PFSK-1 (cell line): Measurements from ENCODE around the gene ENTPD1.

Source experiments
- FOXP2 ChIP-seq: optimal IDR thresholded peaks from 2 replicates; pipeline ENCODE3; 2011; ENCODE audit warnings: borderline replicate concordance, control low read depth, inconsistent platforms; ENCODE audit not compliant: insufficient read depth; ENCODE audit errors: extremely low read length, extremely low read depth
- POLR2AphosphoS5 ChIP-seq: IDR thresholded peaks from 2 replicates; pipeline ENCODE4 v1.6.1; 2012; ENCODE audit warnings: low read depth, mild to moderate bottlenecking, control low read depth, low read length, moderate library complexity
- REST ChIP-seq, 2 experiments: IDR thresholded peaks; 2 replicates each; pipeline versions ENCODE4 v1.6.1 to v1.8.0; 2011 to 2012; ENCODE audit warnings: low read depth in 2 of 2, low read length in 2 of 2, control low read depth in 1 of 2, inconsistent platforms in 1 of 2, mild to moderate bottlenecking in 1 of 2, moderate library complexity in 1 of 2; ENCODE audit not compliant: insufficient read depth in 1 of 2
- SIN3A ChIP-seq: IDR thresholded peaks from 2 replicates; pipeline ENCODE4 v1.6.1; 2012; ENCODE audit warnings: mild to moderate bottlenecking, low read length, moderate library complexity, borderline replicate concordance; ENCODE audit not compliant: insufficient read depth

GRCh38 chr10:95881316-95881715 is 125.4 kb downstream of the ENTPD1 start:
- no peak for TF ChIP-seq FOXP2
- TF ChIP-seq SIN3A: no peak
- TF ChIP-seq POLR2AphosphoS5: no peak
- TF ChIP-seq REST (IDR thresholded peaks at IDR 0.05; ENCODE audit: insufficient read depth in 1 of 2, low read depth in 2 of 2, low read length in 2 of 2): no peak
